H1 (cell line): ENCODE measurements around the gene RNF126. TPM values are rescaled to one million over a fixed set of nuclear protein-coding genes. Genes with fewer than 3 reads are reported as not detected.

ENCODE experiments used
- CTCF ChIA-PET: fragments of 300-600 bp; sonication (Branson Sonifier 250); formaldehyde crosslinking; loops from one replicate; lab custom pipeline; 2021; ENCODE audit not compliant: partially characterized antibody; lab: Charles Lee
- POLR2A ChIA-PET: fragments of 300-600 bp; sonication (Branson Sonifier 250); formaldehyde crosslinking; loops from one replicate; lab custom pipeline; 2021; ENCODE audit warnings: inconsistent platforms; ENCODE audit not compliant: partially characterized antibody; lab: Charles Lee
- DNase-seq, 2 experiments: peaks; one replicate each; pipeline versions ENCODE4 v3.0.0 to v3.0.0-alpha.2; 2010 to 2022; ENCODE audit warnings: low spot score in 2 of 2, low read depth in 1 of 2, mixed read lengths in 1 of 2
- FAIRE-seq: peaks from 2 replicates; lab custom pipeline; 2011; peaks lifted over from hg19 to GRCh38; lab: Jason Lieb, UNC
- H2AFZ ChIP-seq: 2 replicates; pipeline ENCODE4 v1.8.1; 2012; ENCODE audit warnings: low read length, inconsistent platforms
- H2AK5ac ChIP-seq: 2 replicates; pipeline ENCODE4 v1.6.1; 2013; ENCODE audit warnings: low read depth, low read length
- H2BK120ac ChIP-seq: replicated peaks from 2 replicates; pipeline ENCODE3; 2013; ENCODE audit warnings: low read depth, low read length, inconsistent platforms
- H2BK12ac ChIP-seq: 2 replicates; pipeline ENCODE4 v1.6.1; 2013; ENCODE audit warnings: low read depth, low read length
- H2BK15ac ChIP-seq: 2 replicates; pipeline ENCODE4 v1.6.1; 2013; ENCODE audit warnings: low read length
- H2BK20ac ChIP-seq: 2 replicates; pipeline ENCODE4 v1.6.1; 2013; ENCODE audit warnings: low read length
- H2BK5ac ChIP-seq: 2 replicates; pipeline ENCODE4 v1.6.1; 2013; ENCODE audit warnings: low read depth, low read length
- H3K14ac ChIP-seq: 2 replicates; pipeline ENCODE4 v1.6.1; 2013; ENCODE audit warnings: inconsistent platforms; ENCODE audit not compliant: insufficient read length
- H3K18ac ChIP-seq: 2 replicates; pipeline ENCODE4 v1.6.1; 2013; ENCODE audit warnings: low read length; ENCODE audit errors: extremely low read depth
- H3K23ac ChIP-seq: 2 replicates; pipeline ENCODE4 v1.6.1; 2013; ENCODE audit warnings: inconsistent platforms; ENCODE audit not compliant: insufficient read length
- H3K23me2 ChIP-seq: 2 replicates; pipeline ENCODE4 v1.6.1; 2013; ENCODE audit warnings: low read depth, low read length
- H3K27ac ChIP-seq: 2 replicates; pipeline ENCODE4 v1.6.1; 2011; ENCODE audit warnings: low read depth, low read length, inconsistent platforms
- H3K27me3 ChIP-seq, 4 experiments: replicated peaks in 1 of 4; 1 replicate in 1 of 4; 2 replicates in 3 of 4; pipeline versions ENCODE4 v1.6.1 to v1.8.1; 2011 to 2013; ENCODE audit warnings: low read length in 3 of 4, mild to moderate bottlenecking in 3 of 4, inconsistent platforms in 2 of 4, mixed read lengths in 2 of 4, moderate library complexity in 1 of 4; ENCODE audit not compliant: control insufficient read depth in 3 of 4, insufficient read depth in 3 of 4; ENCODE audit errors: extremely low read depth in 1 of 4
- H3K36me3 ChIP-seq, 4 experiments: 2 replicates each; pipeline versions ENCODE4 v1.6.1 to v1.8.1; 2011 to 2013; ENCODE audit warnings: mild to moderate bottlenecking in 4 of 4, low read length in 3 of 4, moderate library complexity in 2 of 4, control low read depth in 1 of 4, inconsistent platforms in 1 of 4; ENCODE audit not compliant: insufficient read depth in 4 of 4, control insufficient read depth in 2 of 4
- H3K4ac ChIP-seq: replicated peaks from 2 replicates; pipeline ENCODE3; 2013; ENCODE audit warnings: low read length, low read depth, mixed read lengths, inconsistent platforms; ENCODE audit not compliant: insufficient read length
- H3K4me1 ChIP-seq, 4 experiments: replicated peaks in 1 of 4; 1 replicate in 1 of 4; 2 replicates in 3 of 4; pipeline versions ENCODE4 v1.6.1 to v1.8.1; 2011 to 2013; ENCODE audit warnings: low read length in 3 of 4, inconsistent platforms in 2 of 4, mixed read lengths in 1 of 4; ENCODE audit not compliant: insufficient read depth in 4 of 4, control insufficient read depth in 3 of 4
- H3K4me2 ChIP-seq, 2 experiments: 2 replicates each; pipeline versions ENCODE4 v1.6.1 to v1.8.1; 2011 to 2013; ENCODE audit warnings: low read depth in 2 of 2, low read length in 2 of 2, control low read depth in 1 of 2, inconsistent platforms in 1 of 2, mild to moderate bottlenecking in 1 of 2; ENCODE audit not compliant: insufficient read depth in 1 of 2
- H3K4me3 ChIP-seq, 4 experiments: fragments of 200-600, 300-600 bp in 1 of 4; sonication (generic), shearing (Covaris generic), sonication (Bioruptor Twin) in 1 of 4; 2 replicates each; pipeline versions ENCODE4 v1.5.1 to v1.8.1; 2011 to 2016; ENCODE audit warnings: low read length in 4 of 4, low read depth in 3 of 4, control low read depth in 2 of 4, inconsistent platforms in 2 of 4, mild to moderate bottlenecking in 2 of 4, mixed read lengths in 1 of 4, moderate library complexity in 1 of 4; ENCODE audit not compliant: insufficient read depth in 2 of 4; ENCODE audit errors: extremely low read depth in 1 of 4
- H3K56ac ChIP-seq: replicated peaks from 2 replicates; pipeline ENCODE3; 2013; ENCODE audit warnings: low read depth, mild to moderate bottlenecking, mixed read lengths, low read length, inconsistent platforms; ENCODE audit not compliant: insufficient read length
- H3K79me1 ChIP-seq: 2 replicates; pipeline ENCODE4 v1.6.1; 2013; ENCODE audit warnings: low read depth, low read length, control low read depth
- H3K79me2 ChIP-seq, 2 experiments: 2 replicates each; pipeline versions ENCODE4 v1.6.1 to v1.8.1; 2012 to 2013; ENCODE audit warnings: low read length in 2 of 2, mild to moderate bottlenecking in 2 of 2, inconsistent platforms in 1 of 2; ENCODE audit not compliant: insufficient read depth in 2 of 2, control insufficient read depth in 1 of 2
- H3K9ac ChIP-seq, 4 experiments: replicated peaks in 1 of 4; 1 replicate in 1 of 4; 2 replicates in 3 of 4; pipeline versions ENCODE4 v1.6.1 to v1.8.1; 2011 to 2013; ENCODE audit warnings: low read depth in 3 of 4, low read length in 3 of 4, control low read depth in 2 of 4, mild to moderate bottlenecking in 2 of 4, moderate library complexity in 2 of 4, inconsistent platforms in 1 of 4; ENCODE audit errors: extremely low read depth in 1 of 4
- H3K9me3 ChIP-seq, 2 experiments: 2 replicates each; pipeline versions ENCODE4 v1.6.1 to v1.8.1; 2012 to 2013; ENCODE audit warnings: mild to moderate bottlenecking in 2 of 2, moderate library complexity in 2 of 2, control low read depth in 1 of 2, inconsistent platforms in 1 of 2, low read depth in 1 of 2, low read length in 1 of 2, mixed read lengths in 1 of 2; ENCODE audit not compliant: insufficient read depth in 2 of 2
- H4K20me1 ChIP-seq, 2 experiments: replicated peaks in 1 of 2; 2 replicates each; pipeline versions ENCODE3 to v1.8.1; 2011 to 2013; ENCODE audit warnings: inconsistent platforms in 2 of 2, low read length in 2 of 2, mild to moderate bottlenecking in 1 of 2; ENCODE audit not compliant: insufficient read depth in 2 of 2, control insufficient read depth in 1 of 2
- H4K5ac ChIP-seq: 2 replicates; pipeline ENCODE4 v1.6.1; 2013; ENCODE audit warnings: low read length, low read depth, mixed read lengths, inconsistent platforms; ENCODE audit not compliant: insufficient read length
- H4K8ac ChIP-seq: 2 replicates; pipeline ENCODE4 v1.8.0; 2013; ENCODE audit warnings: mild to moderate bottlenecking, moderate library complexity, low read length, inconsistent platforms; ENCODE audit not compliant: insufficient read depth; ENCODE audit errors: extremely low read depth
- H4K91ac ChIP-seq: replicated peaks from 2 replicates; pipeline ENCODE3; 2013; ENCODE audit warnings: low read length, mixed read lengths, inconsistent platforms; ENCODE audit not compliant: insufficient read length
- WGBS, 2 experiments: shearing (Covaris generic) in 1 of 2; methylation state at CpG; one replicate each; pipeline versions ENCODE4 v1.1.6 to v1.1.7; 2013 to 2015; ENCODE audit warnings: low lambda C conversion rate in 2 of 2, mixed read lengths in 2 of 2, inconsistent platforms in 1 of 2, low coverage in 1 of 2, missing lambda C conversion rate in 1 of 2; ENCODE audit not compliant: insufficient replicate concordance in 2 of 2, insufficient coverage in 1 of 2, insufficient read length in 1 of 2; ENCODE audit errors: extremely low coverage in 1 of 2, missing lambda C conversion rate in 1 of 2; 5-methylcytosine and 5-hydroxymethylcytosine counted together
- polyA plus RNA-seq, 7 experiments: library from polyadenylated mRNA; depleted of rRNA in 3 of 7; stranded (reverse) in 5 of 7; unstranded in 2 of 7; fragments of >200 nt in 5 of 7; fragments of 200-250 nt in 2 of 7; gene quantifications; 1 replicate in 5 of 7; 2 replicates in 1 of 7; 4 replicates in 1 of 7; pipeline versions ENCODE4 v1.2.1 to v1.2.3, GENCODE V29; 2011 to 2013; ENCODE audit warnings: missing spikeins in 2 of 7, mixed read lengths in 2 of 7
- total RNA-seq: library from RNA; stranded (reverse); fragmentation: NEBNext Ultra II Directional; extraction: Animal tissue kit (Norgen Biotek cat#: 25700); gene quantifications from 2 replicates; pipeline ENCODE4 v1.2.1, GENCODE V29; 2021

The RNF126 gene
- total and polyA plus RNA-seq, 2 of the 8 experiments (the other 6 are each of a cell fraction or from before 2014, with no cell fraction given): 21.8 to 68.0 TPM

GRCh38 chr19:647566-648284 lies 15.3 kb downstream of the RNF126 start:
- Histone ChIP-seq H3K4me2 (no peak overlapping the region), H2BK20ac (no peak overlapping the region), H3K27me3 (no peaks in the 10 kb centered on the region), H4K8ac (no peak overlapping the region), H4K91ac (no peak overlapping the region), H3K56ac (no peak overlapping the region), H4K5ac (no peak overlapping the region), H3K79me2 (peaks cover 0 to 8% of the 10 kb centered on the region in 2 experiments; a peak in 2 of 4 replicates), H3K4me1 (no peaks in the 10 kb centered on the region), H3K27ac (no peak overlapping the region), H2AFZ (no peak overlapping the region), H2AK5ac (no peak overlapping the region), H3K4ac (no peak overlapping the region), H3K36me3 (peaks cover 0 to 68% (median 18%) of the 10 kb centered on the region in 4 experiments; a peak in 6 of 8 replicates), H4K20me1 (peaks cover 8 to 18% of the 10 kb centered on the region in 2 experiments), H3K18ac (no peak overlapping the region), H3K9me3 (no peaks in the 10 kb centered on the region), H3K14ac (no peak overlapping the region), H3K4me3 (no peak overlapping the region), H2BK5ac (no peak overlapping the region), H3K79me1 (no peaks in the 10 kb centered on the region), H3K23ac (no peak overlapping the region), H2BK15ac (no peak overlapping the region), H2BK120ac (no peak overlapping the region), H2BK12ac (no peak overlapping the region), H3K9ac (no peak overlapping the region), H3K23me2 (no peaks in the 10 kb centered on the region)
- 94% methylated on average over 43 of the region's 52 CpGs; no CpG with 5 or more reads in 1 of the 2 experiments for WGBS, 2 experiments
- DNase-seq: no peak
- ChIA-PET CTCF (interaction anchor here (1.8 kb wide), 1 partner anchor 13 kb away, joined by 4 read pairs; no protein-coding TSS in a partner anchor), POLR2A (interaction anchor here (0.9 to 2.3 kb wide), 3 partner anchors 9 to 73 kb away, joined by 3 to 9 read pairs (median 3); no protein-coding TSS in a partner anchor)
- no peak for FAIRE-seq
